Endothelial cell of umbilical vein (primary cell): ENCODE results near the gene MAG. TPM values are rescaled to one million over a fixed set of nuclear protein-coding genes. Genes with fewer than 3 reads are reported as not detected.

Source experiments
- BruUV-seq: library from RNA; stranded (reverse); fragments of 400-500 nt; replicated peaks from 2 replicates; lab custom pipeline; 2021; lab: Mats Ljungman, UMichigan
- CTCF ChIA-PET: fragments of 300-600, 350-600 bp; sonication (Branson Sonifier 250); formaldehyde crosslinking; loops from one replicate; lab custom pipeline; 2021; ENCODE audit warnings: antibody characterized with exemption, inconsistent platforms; lab: Charles Lee
- POLR2A ChIA-PET: fragments of 300-600, 350-600 bp; sonication (Branson Sonifier 250); formaldehyde crosslinking; loops from one replicate; lab custom pipeline; 2021; ENCODE audit warnings: antibody characterized with exemption, inconsistent platforms; lab: Charles Lee
- DNase-seq: peaks from one replicate; pipeline ENCODE4 v3.0.0-alpha.2; 2011; ENCODE audit warnings: low read depth, low spot score
- FAIRE-seq: peaks from 2 replicates; lab custom pipeline; 2011; peaks lifted over from hg19 to GRCh38; lab: Jason Lieb, UNC
- H2AFZ ChIP-seq: 2 replicates; pipeline ENCODE4 v1.6.0; 2012; ENCODE audit warnings: low read depth, low read length, control low read depth, inconsistent platforms
- H3K27ac ChIP-seq: 2 replicates; pipeline ENCODE4 v1.5.1; 2011; ENCODE audit warnings: low read depth, mild to moderate bottlenecking, control low read depth, low read length, moderate library complexity; ENCODE audit not compliant: insufficient read depth
- H3K27me3 ChIP-seq, 2 experiments: 2 replicates each; pipeline versions ENCODE4 v1.6.0 to v1.6.1; 2011; ENCODE audit warnings: low read length in 2 of 2, mixed read lengths in 1 of 2; ENCODE audit not compliant: control insufficient read depth in 2 of 2, insufficient read depth in 2 of 2
- H3K36me3 ChIP-seq, 2 experiments: 2 replicates in 1 of 2; 3 replicates in 1 of 2; pipeline ENCODE4 v1.5.1; 2011; ENCODE audit warnings: low read length in 2 of 2, mild to moderate bottlenecking in 1 of 2, moderate library complexity in 1 of 2; ENCODE audit not compliant: control insufficient read depth in 2 of 2, insufficient read depth in 2 of 2; ENCODE audit errors: extremely low read depth in 1 of 2
- H3K4me1 ChIP-seq: 3 replicates; pipeline ENCODE4 v1.5.1; 2011; ENCODE audit warnings: mild to moderate bottlenecking, low read length; ENCODE audit not compliant: control insufficient read depth, insufficient read depth; ENCODE audit errors: extremely low read depth
- H3K4me2 ChIP-seq: 2 replicates; pipeline ENCODE4 v1.6.1; 2011; ENCODE audit warnings: low read length, control low read depth, mixed read lengths; ENCODE audit not compliant: insufficient read depth
- H3K4me3 ChIP-seq, 3 experiments: fragments of 200-600 bp in 1 of 3; sonication (generic), shearing (Covaris generic) in 1 of 3; replicated peaks in 1 of 3; 2 replicates each; pipeline ENCODE4 v1.5.1; 2011 to 2016; ENCODE audit warnings: control low read depth in 3 of 3, low read length in 3 of 3, mild to moderate bottlenecking in 2 of 3, inconsistent platforms in 1 of 3, low read depth in 1 of 3, moderate library complexity in 1 of 3; ENCODE audit not compliant: insufficient read depth in 1 of 3
- H3K79me2 ChIP-seq: 2 replicates; pipeline ENCODE4 v1.6.0; 2012; ENCODE audit warnings: low read length, inconsistent platforms; ENCODE audit not compliant: control insufficient read depth, insufficient read depth
- H3K9ac ChIP-seq: replicated peaks from 2 replicates; pipeline ENCODE3; 2011; ENCODE audit warnings: low read length, control low read depth; ENCODE audit not compliant: insufficient read depth; ENCODE audit errors: extremely low read depth
- H3K9me1 ChIP-seq: replicated peaks from 3 replicates; pipeline ENCODE4 v1.6.0; 2011; ENCODE audit warnings: mild to moderate bottlenecking, low read length; ENCODE audit not compliant: control insufficient read depth, insufficient read depth; ENCODE audit errors: extremely low read depth
- H3K9me3 ChIP-seq: replicated peaks from 2 replicates; pipeline ENCODE4 v1.5.1; 2012; ENCODE audit warnings: low read length, inconsistent platforms; ENCODE audit not compliant: control insufficient read depth, insufficient read depth
- H4K20me1 ChIP-seq: replicated peaks from 2 replicates; pipeline ENCODE3; 2011; ENCODE audit warnings: mild to moderate bottlenecking, low read length; ENCODE audit not compliant: control insufficient read depth, insufficient read depth; ENCODE audit errors: extremely low read depth
- EZH2 ChIP-seq: IDR thresholded peaks from 2 replicates; pipeline ENCODE4 v1.6.1; 2012; ENCODE audit warnings: borderline replicate concordance, low read depth, mild to moderate bottlenecking, moderate library complexity, low read length, inconsistent platforms; ENCODE audit not compliant: severe bottlenecking
- FOS ChIP-seq: IDR thresholded peaks from 2 replicates; pipeline ENCODE4 v1.6.1; 2011; ENCODE audit warnings: mild to moderate bottlenecking, low read length, moderate library complexity, borderline replicate concordance; ENCODE audit not compliant: insufficient read depth
- GATA2 ChIP-seq: IDR thresholded peaks from 2 replicates; pipeline ENCODE4 v1.7.0; 2011; ENCODE audit warnings: low read depth, mild to moderate bottlenecking, moderate library complexity, mixed read lengths, low read length; ENCODE audit not compliant: insufficient read length, insufficient read depth
- JUN ChIP-seq: IDR thresholded peaks from 2 replicates; pipeline ENCODE4 v1.6.1; 2011; ENCODE audit warnings: borderline replicate concordance, low read depth; ENCODE audit not compliant: insufficient read length, insufficient read depth
- MYC ChIP-seq: IDR thresholded peaks from one replicate; pipeline ENCODE4 v1.6.1; 2011; ENCODE audit warnings: mild to moderate bottlenecking, low read depth, low read length
- POLR2A ChIP-seq: IDR thresholded peaks from 2 replicates; pipeline ENCODE4 v1.6.1; 2012; ENCODE audit warnings: low read depth, mild to moderate bottlenecking, control low read depth, low read length
- POLR2AphosphoS5 ChIP-seq: IDR thresholded peaks from 2 replicates; pipeline ENCODE4 v1.6.1; 2012; ENCODE audit warnings: low read depth, mild to moderate bottlenecking, control low read depth, low read length, moderate library complexity; ENCODE audit not compliant: insufficient read depth
- dilution Hi-C: fragments of 300-500 bp; cut with MboI; formaldehyde crosslinking; loops from one replicate; pipeline ENCODE4 v1.15.0; 2019; ENCODE audit warnings: low sequenced_read_pairs; ENCODE audit not compliant: extremely low pct_ligation_motif_present
- intact Hi-C: fragments of 100-400 bp; cut with micrococcal nuclease; formaldehyde crosslinking; loops from one replicate; pipeline ENCODE4 v1.10.0; 2022
- polyA plus RNA-seq, 4 experiments: library from polyadenylated mRNA; depleted of rRNA in 3 of 4; stranded (reverse) in 3 of 4; unstranded in 1 of 4; fragments of >200 nt; gene quantifications; 2 replicates each; pipeline versions ENCODE4 v1.2.1 to v1.2.3, GENCODE V29; 2011 to 2012; ENCODE audit warnings: missing spikeins in 1 of 4
- total RNA-seq: library from RNA; stranded (reverse); gene quantifications from 2 replicates; pipeline ENCODE4 v1.2.3, GENCODE V29; 2021
- TF ChIP-seq, protein P1 (sequence below): IDR thresholded peaks from 2 replicates; pipeline ENCODE4 v1.6.1; 2011; ENCODE audit not compliant: insufficient read depth, insufficient read length
- TF ChIP-seq, protein P2 (sequence below), 2 donors: IDR thresholded peaks; 1 replicate in 1 of 2; 2 replicates in 1 of 2; pipeline ENCODE4 v1.5.1; 2011; ENCODE audit warnings: low read length in 2 of 2, mild to moderate bottlenecking in 2 of 2, moderate library complexity in 2 of 2, control low read depth in 1 of 2, inconsistent platforms in 1 of 2, low read depth in 1 of 2; ENCODE audit not compliant: insufficient read depth in 1 of 2; ENCODE audit errors: extremely low read depth in 1 of 2

MAG gene
- total and polyA plus RNA-seq, 2 donors (not counting 3 experiments of a cell fraction or from before 2014, with no cell fraction given), result not detected

DNA sequence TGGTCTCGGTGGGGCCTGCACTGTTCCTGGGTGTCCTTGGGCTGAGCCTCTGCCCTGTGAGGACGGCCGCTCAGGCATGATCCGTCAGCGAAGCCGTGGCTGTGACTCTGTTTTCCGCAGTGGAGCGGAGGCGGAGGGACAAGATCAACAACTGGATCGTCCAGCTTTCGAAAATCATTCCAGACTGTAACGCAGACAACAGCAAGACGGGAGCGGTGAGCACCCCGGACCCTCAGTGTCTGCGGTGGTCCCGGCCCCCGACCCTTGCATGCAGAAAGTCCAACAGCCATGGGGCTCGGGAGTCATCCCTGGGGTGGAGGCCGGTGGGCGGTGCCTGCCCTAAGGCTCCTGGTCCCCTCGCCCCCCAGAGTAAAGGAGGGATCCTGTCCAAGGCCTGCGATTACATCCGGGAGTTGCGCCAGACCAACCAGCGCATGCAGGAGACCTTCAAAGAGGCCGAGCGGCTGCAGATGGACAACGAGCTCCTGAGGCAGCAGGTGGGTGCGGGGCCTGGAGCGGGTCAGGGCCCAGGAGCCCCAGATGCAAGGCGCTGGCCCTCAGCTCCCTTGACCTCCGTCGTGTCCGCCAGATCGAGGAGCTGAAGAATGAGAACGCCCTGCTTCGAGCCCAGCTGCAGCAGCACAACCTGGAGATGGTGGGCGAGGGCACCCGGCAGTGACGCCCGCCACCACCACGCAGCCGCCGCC is 13.2 kb upstream of the MAG start:
- no peak for FAIRE-seq
- Histone ChIP-seq H2AFZ (no peak overlapping the region), H3K4me3 (no peak overlapping the region), H4K20me1 (no peaks in the 10 kb centered on the region), H3K9me3 (no peaks in the 10 kb centered on the region), H3K9me1 (no peaks in the 10 kb centered on the region), H3K27ac (no peak overlapping the region), H3K36me3 (peaks cover 6 to 21% of the 10 kb centered on the region in 2 experiments), H3K27me3 (peaks cover 1 to 4% of the 10 kb centered on the region in 2 experiments), H3K79me2 (no peaks in the 10 kb centered on the region), H3K4me2 (no peak overlapping the region), H3K9ac (no peak overlapping the region), H3K4me1 (no peaks in the 10 kb centered on the region)
- dilution Hi-C loops, result no loop called here
- intact Hi-C loops, result no loop called here
- no TSS peak for BruUV-seq
- no peak for DNase-seq
- TF ChIP-seq GATA2, result no peak
- no peak for TF ChIP-seq EZH2
- TF ChIP-seq POLR2AphosphoS5, result no peak
- no peak for TF ChIP-seq MYC
- TF ChIP-seq, protein P1, sequence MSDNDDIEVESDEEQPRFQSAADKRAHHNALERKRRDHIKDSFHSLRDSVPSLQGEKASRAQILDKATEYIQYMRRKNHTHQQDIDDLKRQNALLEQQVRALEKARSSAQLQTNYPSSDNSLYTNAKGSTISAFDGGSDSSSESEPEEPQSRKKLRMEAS, result no peak
- no peak for TF ChIP-seq FOS
- TF ChIP-seq JUN, result no peak
- TF ChIP-seq POLR2A, result no peak
- TF ChIP-seq, protein P2, sequence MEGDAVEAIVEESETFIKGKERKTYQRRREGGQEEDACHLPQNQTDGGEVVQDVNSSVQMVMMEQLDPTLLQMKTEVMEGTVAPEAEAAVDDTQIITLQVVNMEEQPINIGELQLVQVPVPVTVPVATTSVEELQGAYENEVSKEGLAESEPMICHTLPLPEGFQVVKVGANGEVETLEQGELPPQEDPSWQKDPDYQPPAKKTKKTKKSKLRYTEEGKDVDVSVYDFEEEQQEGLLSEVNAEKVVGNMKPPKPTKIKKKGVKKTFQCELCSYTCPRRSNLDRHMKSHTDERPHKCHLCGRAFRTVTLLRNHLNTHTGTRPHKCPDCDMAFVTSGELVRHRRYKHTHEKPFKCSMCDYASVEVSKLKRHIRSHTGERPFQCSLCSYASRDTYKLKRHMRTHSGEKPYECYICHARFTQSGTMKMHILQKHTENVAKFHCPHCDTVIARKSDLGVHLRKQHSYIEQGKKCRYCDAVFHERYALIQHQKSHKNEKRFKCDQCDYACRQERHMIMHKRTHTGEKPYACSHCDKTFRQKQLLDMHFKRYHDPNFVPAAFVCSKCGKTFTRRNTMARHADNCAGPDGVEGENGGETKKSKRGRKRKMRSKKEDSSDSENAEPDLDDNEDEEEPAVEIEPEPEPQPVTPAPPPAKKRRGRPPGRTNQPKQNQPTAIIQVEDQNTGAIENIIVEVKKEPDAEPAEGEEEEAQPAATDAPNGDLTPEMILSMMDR (IDR thresholded peaks at IDR 0.05; ENCODE audit: extremely low read depth in 1 of 2, insufficient read depth in 1 of 2, low read depth in 1 of 2, low read length in 2 of 2), result no peak
- POLR2A ChIA-PET, result no interaction called here
- CTCF ChIA-PET, result interaction anchor here (2.5 kb wide), 1 partner anchor 9 kb away, joined by 9 read pairs; the partner anchor contains the start of gene USF2
